Spleen (tissue), 11 donors: Measurements from ENCODE around the gene CD276. TPM values are rescaled to one million over a fixed set of nuclear protein-coding genes. Genes with fewer than 3 reads are reported as not detected.

Experiments
- DNase-seq: peaks from one replicate; pipeline ENCODE4 v3.0.0-alpha.2; 2020
- H3K27ac ChIP-seq, 8 donors: fragments of 200-600 bp; sonication (generic) in 7 of 8; 1 replicate in 4 of 8; 2 replicates in 4 of 8; pipeline versions ENCODE4 v1.5.0 to v1.8.0; 2016 to 2021; ENCODE audit warnings: inconsistent platforms in 4 of 8, mild to moderate bottlenecking in 4 of 8, moderate library complexity in 1 of 8
- H3K27me3 ChIP-seq, 7 donors: fragments of 200-600 bp; sonication (generic) in 6 of 7; replicated peaks in 1 of 7; 1 replicate in 4 of 7; 2 replicates in 3 of 7; pipeline versions ENCODE4 v1.5.0 to v1.8.0; 2016 to 2021; ENCODE audit warnings: inconsistent platforms in 3 of 7, mild to moderate bottlenecking in 1 of 7
- H3K36me3 ChIP-seq, 6 donors: fragments of 200-600 bp; sonication (generic) in 5 of 6; 1 replicate in 4 of 6; 2 replicates in 2 of 6; pipeline versions ENCODE4 v1.5.0 to v1.8.0; 2016 to 2021; ENCODE audit warnings: inconsistent platforms in 2 of 6
- H3K4me1 ChIP-seq, 6 donors: fragments of 200-600 bp; sonication (generic) in 5 of 6; 1 replicate in 3 of 6; 2 replicates in 3 of 6; pipeline versions ENCODE4 v1.5.0 to v1.8.0; 2016 to 2021; ENCODE audit warnings: inconsistent platforms in 3 of 6
- H3K4me3 ChIP-seq, 8 donors: fragments of 200-600 bp; sonication (generic) in 7 of 8; 1 replicate in 4 of 8; 2 replicates in 4 of 8; pipeline versions ENCODE4 v1.5.0 to v1.8.0; 2016 to 2021; ENCODE audit warnings: inconsistent platforms in 4 of 8, mild to moderate bottlenecking in 4 of 8, moderate library complexity in 2 of 8
- H3K9me3 ChIP-seq, 8 donors: fragments of 200-600 bp; sonication (generic) in 7 of 8; 1 replicate in 4 of 8; 2 replicates in 4 of 8; pipeline versions ENCODE4 v1.5.0 to v1.8.0; 2016 to 2021; ENCODE audit warnings: inconsistent platforms in 4 of 8
- POLR2A ChIP-seq, 3 donors: fragments of 450-650 bp; IDR thresholded peaks; one replicate each; pipeline ENCODE4 v1.5.1; 2017; ENCODE audit warnings: antibody characterized with exemption in 3 of 3, mild to moderate bottlenecking in 1 of 3
- POLR2AphosphoS5 ChIP-seq, 3 donors: sonication (generic); formaldehyde crosslinking; IDR thresholded peaks; one replicate each; pipeline ENCODE4 v1.5.1; 2017; ENCODE audit warnings: antibody characterized with exemption in 3 of 3
- WGBS, 5 donors: extraction: QIAGEN DNeasy Blood & Tissue Kit in 3 of 5; methylation state at CpG; one replicate each; pipeline versions ENCODE4 v1.1.5 to v1.1.7; 2013 to 2018; 5-methylcytosine and 5-hydroxymethylcytosine counted together
- intact Hi-C: fragments of 100-400 bp; cut with DNase I; formaldehyde crosslinking; loops from one replicate; pipeline ENCODE4 v1.15.0; 2023; ENCODE audit warnings: low total_unique reads
- polyA plus RNA-seq, 3 donors: library from polyadenylated mRNA; stranded (reverse); fragments of 200-250 nt; gene quantifications; one replicate each; pipeline ENCODE4 v1.2.1, GENCODE V29; 2013
- total RNA-seq, 7 donors: library from RNA; depleted of rRNA in 3 of 7; stranded (reverse); fragments of >200 nt in 3 of 7; fragmentation: NEBNext Ultra II Directional in 4 of 7; extraction: Animal tissue kit (Norgen Biotek cat#: 25700) in 4 of 7; gene quantifications; one replicate each; pipeline versions ENCODE4 v1.1.0 to v1.2.1, GENCODE V29; 2016 to 2021
- TF ChIP-seq, protein P1 (sequence below), 11 experiments: fragments of 200-600 bp in 7 of 11; fragments of 450-650 bp in 4 of 11; sonication (generic) in 4 of 11; IDR thresholded peaks in 8 of 11; conservative IDR thresholded peaks in 3 of 11; 1 replicate in 7 of 11; 2 replicates in 4 of 11; pipeline versions ENCODE4 v1.4.0 to v1.8.0; 2016 to 2021; ENCODE audit warnings: antibody characterized with exemption in 11 of 11, inconsistent platforms in 4 of 11, mild to moderate bottlenecking in 1 of 11
- donor health status: healthy with polysubstance abuse.
- donor health status: DM: no; HTN: no; CAD: no; lungs with moderate emphysema.
- donor health status: DM: no; HTN: no; CAD: no.
- donor health status: Bipolar disorder and iron deficiency.
- donor health status: healthy.
- donor health status: DM: no; HTN: no; CAD: no.
- donor health status: DM: yes; HTN: yes; CAD: no.

CD276 gene
- total and polyA plus RNA-seq, 10 donors, result 9.8 to 95.6 (median 27.2) TPM

DNA sequence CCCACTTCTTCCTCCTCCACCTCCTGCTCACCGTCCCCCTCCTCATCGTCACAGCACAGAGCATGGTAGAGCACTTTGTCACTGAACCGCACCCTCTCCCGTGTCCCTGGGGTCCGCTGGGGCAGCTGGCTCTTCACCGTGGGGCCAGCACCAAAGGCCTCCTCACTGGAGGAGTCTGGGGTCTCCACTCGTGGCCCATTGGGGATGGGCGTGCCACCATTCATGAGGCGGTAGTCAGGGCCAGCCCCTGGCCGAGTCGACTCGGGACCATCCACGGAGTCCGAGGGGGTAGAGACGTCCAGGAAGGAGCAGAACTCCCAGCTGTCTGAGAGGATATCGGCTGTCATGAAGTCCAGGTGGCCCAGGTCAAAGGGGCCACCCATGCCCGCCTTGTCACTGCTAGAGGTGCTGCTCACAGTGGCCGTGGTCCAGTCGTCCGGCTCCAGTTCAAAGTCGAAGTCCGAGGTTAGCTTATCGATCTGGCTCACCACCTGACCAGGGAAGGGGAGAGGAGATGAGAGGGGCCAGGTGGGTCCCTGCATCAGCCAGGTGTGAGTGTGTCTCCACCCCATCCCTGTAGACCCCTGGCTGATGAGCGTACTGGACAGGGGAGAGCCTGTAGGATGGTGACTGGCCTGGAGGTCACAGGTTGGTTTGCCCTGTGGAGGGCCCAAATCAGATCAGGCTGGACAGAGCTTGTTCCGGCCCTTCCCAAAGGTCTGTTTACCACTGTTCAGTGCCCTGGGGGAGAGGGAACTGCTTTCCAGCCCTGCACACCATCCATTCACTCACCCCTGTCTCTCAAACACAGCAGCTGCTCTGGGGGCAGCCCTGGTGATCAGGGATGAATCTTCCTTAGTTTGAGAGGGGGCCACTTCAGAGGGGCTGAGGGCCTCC, 56.2 kb downstream of the CD276 start:
- Histone ChIP-seq H3K9me3 (no peaks in the 10 kb centered on the region), H3K27ac (no peak overlapping the region), H3K4me1 (no peaks in the 10 kb centered on the region), H3K27me3 (peaks cover 0 to 51% (median 0%) of the 10 kb centered on the region in 7 donors), H3K4me3 (no peak overlapping the region), H3K36me3 (no peaks in the 10 kb centered on the region)
- WGBS, 5 donors, result 91 to 93% (median 92%) methylated on average over 16 to 25 of the region's 25 CpGs
- no peak for DNase-seq
- TF ChIP-seq POLR2AphosphoS5 (IDR thresholded peaks at IDR 0.05), result no peak
- no peak for TF ChIP-seq POLR2A (IDR thresholded peaks at IDR 0.05)
- TF ChIP-seq, protein P1, sequence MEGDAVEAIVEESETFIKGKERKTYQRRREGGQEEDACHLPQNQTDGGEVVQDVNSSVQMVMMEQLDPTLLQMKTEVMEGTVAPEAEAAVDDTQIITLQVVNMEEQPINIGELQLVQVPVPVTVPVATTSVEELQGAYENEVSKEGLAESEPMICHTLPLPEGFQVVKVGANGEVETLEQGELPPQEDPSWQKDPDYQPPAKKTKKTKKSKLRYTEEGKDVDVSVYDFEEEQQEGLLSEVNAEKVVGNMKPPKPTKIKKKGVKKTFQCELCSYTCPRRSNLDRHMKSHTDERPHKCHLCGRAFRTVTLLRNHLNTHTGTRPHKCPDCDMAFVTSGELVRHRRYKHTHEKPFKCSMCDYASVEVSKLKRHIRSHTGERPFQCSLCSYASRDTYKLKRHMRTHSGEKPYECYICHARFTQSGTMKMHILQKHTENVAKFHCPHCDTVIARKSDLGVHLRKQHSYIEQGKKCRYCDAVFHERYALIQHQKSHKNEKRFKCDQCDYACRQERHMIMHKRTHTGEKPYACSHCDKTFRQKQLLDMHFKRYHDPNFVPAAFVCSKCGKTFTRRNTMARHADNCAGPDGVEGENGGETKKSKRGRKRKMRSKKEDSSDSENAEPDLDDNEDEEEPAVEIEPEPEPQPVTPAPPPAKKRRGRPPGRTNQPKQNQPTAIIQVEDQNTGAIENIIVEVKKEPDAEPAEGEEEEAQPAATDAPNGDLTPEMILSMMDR (IDR thresholded peaks at IDR 0.05 in 8 of 11, conservative IDR thresholded peaks at IDR 0.05 in 3 of 11), result no peak
- intact Hi-C loops, result no loop called here

DNA sequence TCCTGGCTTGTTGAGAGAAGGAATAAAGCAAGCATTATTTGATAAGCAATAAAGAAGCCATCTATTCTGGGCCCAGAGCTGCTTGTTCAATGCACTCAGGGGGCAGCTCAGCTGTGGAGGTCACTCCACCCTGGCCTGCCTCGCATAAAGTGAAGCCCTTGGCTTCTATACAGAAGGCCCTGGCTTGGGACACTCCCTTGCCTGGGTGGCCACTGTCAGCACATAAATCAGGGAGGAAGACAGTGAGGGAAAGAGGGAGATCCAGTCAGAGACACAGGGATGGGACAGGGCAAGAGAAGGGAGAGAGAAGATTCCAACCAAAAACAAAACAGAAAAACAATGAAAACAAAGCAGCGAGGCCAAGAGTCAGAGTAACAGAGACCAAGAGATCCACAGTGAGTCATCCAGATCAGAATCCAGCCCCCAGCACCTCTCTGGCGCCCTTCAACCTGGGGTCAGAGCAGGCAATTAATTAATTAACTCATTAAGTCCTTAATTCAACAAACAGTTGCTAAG, 57.2 kb downstream of the CD276 start:
- 66 to 79% (median 76%) methylated on average over 3 of the region's 3 CpGs for WGBS, 5 donors
- TF ChIP-seq, protein P1 (IDR thresholded peaks at IDR 0.05 in 8 of 11, conservative IDR thresholded peaks at IDR 0.05 in 3 of 11), result no peak
- TF ChIP-seq POLR2A (IDR thresholded peaks at IDR 0.05), result no peak
- TF ChIP-seq POLR2AphosphoS5 (IDR thresholded peaks at IDR 0.05), result no peak
- no peak for DNase-seq
- H3K4me3 ChIP-seq, result no peak overlapping the region
- peaks cover 0 to 48% (median 0%) of the 10 kb centered on the region in 7 donors for H3K27me3 ChIP-seq
- H3K27ac ChIP-seq, result no peak overlapping the region
- intact Hi-C loops, result no loop called here
- no peaks in the 10 kb centered on the region for H3K9me3 ChIP-seq
- no peaks in the 10 kb centered on the region for H3K36me3 ChIP-seq
- H3K4me1 ChIP-seq, result peaks cover 0 to 7% (median 2%) of the 10 kb centered on the region in 6 donors

DNA sequence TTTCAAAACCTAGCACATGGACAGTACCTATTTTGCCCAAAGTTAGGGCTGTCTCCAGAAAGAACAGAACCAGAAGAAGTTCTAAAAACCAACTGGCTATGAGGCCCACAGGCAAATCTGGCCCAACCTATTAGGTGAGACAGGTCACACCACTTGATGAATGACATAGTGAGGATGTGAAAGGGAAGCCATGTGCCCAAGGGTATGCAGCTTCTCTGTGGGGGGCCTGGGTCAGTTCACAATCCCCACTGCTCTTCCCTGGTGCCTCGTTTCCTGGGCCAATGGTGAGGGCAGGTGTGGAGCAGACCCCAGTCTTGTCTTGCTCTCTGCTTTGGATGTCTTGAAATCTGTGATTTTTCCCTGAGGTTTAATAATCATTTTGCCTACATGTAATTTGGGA, 60.1 kb downstream of the CD276 start:
- no peak overlapping the region for H3K27ac ChIP-seq
- no peak for DNase-seq
- H3K36me3 ChIP-seq, result no peaks in the 10 kb centered on the region
- intact Hi-C loops, result no loop called here
- TF ChIP-seq POLR2A (IDR thresholded peaks at IDR 0.05) (no peak), POLR2AphosphoS5 (IDR thresholded peaks at IDR 0.05) (no peak)
- TF ChIP-seq, protein P1 (IDR thresholded peaks at IDR 0.05 in 8 of 11, conservative IDR thresholded peaks at IDR 0.05 in 3 of 11), result no peak
- no peaks in the 10 kb centered on the region for H3K9me3 ChIP-seq
- no peak overlapping the region for H3K4me3 ChIP-seq
- H3K27me3 ChIP-seq, result peaks cover 0 to 50% (median 0%) of the 10 kb centered on the region in 7 donors
- WGBS, 5 donors, result 43 to 75% (median 60%) methylated on average over 1 of the region's 1 CpG
- peaks cover 0 to 16% (median 10%) of the 10 kb centered on the region in 6 donors for H3K4me1 ChIP-seq

DNA sequence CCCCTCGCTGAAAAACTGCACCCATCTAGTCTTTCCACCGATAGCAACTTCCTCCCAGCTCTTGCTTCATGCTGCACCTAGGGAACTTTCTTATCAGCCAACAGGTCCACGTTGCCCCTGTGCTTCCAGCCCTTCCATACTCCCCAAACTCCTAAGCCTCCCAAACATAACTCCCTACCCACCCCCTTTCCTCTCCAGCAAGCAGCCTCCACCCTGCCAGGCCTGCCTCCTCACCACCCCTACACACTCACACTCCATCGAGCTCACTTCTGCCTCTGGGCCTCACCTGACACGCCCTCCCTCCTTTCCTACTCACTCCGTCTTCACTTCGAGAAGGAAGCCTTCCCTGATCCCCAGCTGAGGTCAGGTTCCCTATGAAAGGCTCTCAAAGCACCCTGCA, 60.9 kb downstream of the CD276 start:
- Histone ChIP-seq H3K36me3 (no peaks in the 10 kb centered on the region), H3K9me3 (no peaks in the 10 kb centered on the region), H3K4me3 (no peak overlapping the region), H3K4me1 (peaks cover 0 to 16% (median 10%) of the 10 kb centered on the region in 6 donors), H3K27ac (no peak overlapping the region), H3K27me3 (peaks cover 0 to 53% (median 4%) of the 10 kb centered on the region in 7 donors)
- TF ChIP-seq, protein P1 (IDR thresholded peaks at IDR 0.05 in 8 of 11, conservative IDR thresholded peaks at IDR 0.05 in 3 of 11), result no peak
- TF ChIP-seq POLR2AphosphoS5 (IDR thresholded peaks at IDR 0.05) (no peak), POLR2A (IDR thresholded peaks at IDR 0.05) (no peak)
- no peak for DNase-seq
- intact Hi-C loops, result no loop called here
- 58 to 71% (median 59%) methylated on average over 7 of the region's 7 CpGs for WGBS, 5 donors
